ENCODE results near the gene G3BP1.

The G3BP1 gene

GRCh38 chr5:151793358-151793757 lies 21.6 kb downstream of the G3BP1 start:
- Histone ChIP-seq H4K91ac (ENCODE audit: low read length) (no peak overlapping the region), H3K4me2 (ENCODE audit: low read length, poor library complexity, severe bottlenecking) (no peak overlapping the region), H4K8ac (ENCODE audit: low read length) (no peak overlapping the region), H3K18ac (ENCODE audit: low read depth in 1 of 2, low read length in 2 of 2) (no peak overlapping the region), H3K27ac (ENCODE audit: low read length, poor library complexity, severe bottlenecking) (no peak overlapping the region), H3K4ac (ENCODE audit: low read depth in 1 of 2, low read length in 2 of 2) (no peak overlapping the region), H2BK5ac (ENCODE audit: low read depth, low read length, poor library complexity, severe bottlenecking) (no peak overlapping the region), H3K4me1 (ENCODE audit: control insufficient read depth, insufficient read depth, low read depth, low read length) (peaks cover 4% of the 10 kb centered on the region), H3K9ac (ENCODE audit: low read length) (no peak overlapping the region), H3K27me3 (ENCODE audit: control insufficient read depth in 1 of 2, insufficient read depth in 1 of 2, low read length in 2 of 2) (no peaks in the 10 kb centered on the region), H3K36me3 (ENCODE audit: control insufficient read depth in 1 of 2, insufficient read depth in 2 of 2, low read depth in 1 of 2, low read length in 2 of 2) (peaks cover 38 to 99% of the 10 kb centered on the region in 2 experiments), H2BK15ac (ENCODE audit: low read depth, poor library complexity, severe bottlenecking) (no peak overlapping the region), H2AK5ac (ENCODE audit: low read length, severe bottlenecking) (no peak overlapping the region), H3K79me1 (replicated peaks; ENCODE audit: low read length, poor library complexity, severe bottlenecking) (peaks cover 20% of the 10 kb centered on the region), H2BK12ac (ENCODE audit: low read length in 2 of 2) (no peak overlapping the region), H3K4me3 (ENCODE audit: insufficient read depth in 1 of 2, low read depth in 1 of 2, low read length in 2 of 2) (no peak overlapping the region), H2BK120ac (ENCODE audit: low read depth, low read length) (no peak overlapping the region), H3K9me3 (ENCODE audit: control insufficient read depth, low read length) (no peaks in the 10 kb centered on the region), H3K23ac (ENCODE audit: low read length in 2 of 2) (no peak overlapping the region), H2AFZ (ENCODE audit: low read depth, low read length) (no peak overlapping the region), H3K14ac (ENCODE audit: low read length in 2 of 2) (no peak overlapping the region)
- WGBS: 97% methylated on average over 3 of the region's 3 CpGs
- no peak for DNase-seq

GRCh38 chr5:151795426-151795825 lies 23.7 kb downstream of the G3BP1 start:
- H3K4me2 ChIP-seq (ENCODE audit: low read length, poor library complexity, severe bottlenecking): no peak overlapping the region
- peaks cover 15% of the 10 kb centered on the region for H3K79me1 ChIP-seq (replicated peaks; ENCODE audit: low read length, poor library complexity, severe bottlenecking)
- WGBS: no CpG with 5 or more reads among the region's 1 CpG
- no peak overlapping the region for H2AK5ac ChIP-seq (ENCODE audit: low read length, severe bottlenecking)
- no peak overlapping the region for H2AFZ ChIP-seq (ENCODE audit: low read depth, low read length)
- H4K91ac ChIP-seq (ENCODE audit: low read length): no peak overlapping the region
- no peaks in the 10 kb centered on the region for H3K27me3 ChIP-seq (ENCODE audit: control insufficient read depth in 1 of 2, insufficient read depth in 1 of 2, low read length in 2 of 2)
- H3K27ac ChIP-seq (ENCODE audit: low read length, poor library complexity, severe bottlenecking): no peak overlapping the region
- H3K9me3 ChIP-seq (ENCODE audit: control insufficient read depth, low read length): no peaks in the 10 kb centered on the region
- H3K23ac ChIP-seq (ENCODE audit: low read length in 2 of 2): no peak overlapping the region
- H3K18ac ChIP-seq (ENCODE audit: low read depth in 1 of 2, low read length in 2 of 2): no peak overlapping the region
- no peak overlapping the region for H2BK15ac ChIP-seq (ENCODE audit: low read depth, poor library complexity, severe bottlenecking)
- no peak overlapping the region for H4K8ac ChIP-seq (ENCODE audit: low read length)
- no peak overlapping the region for H3K4me3 ChIP-seq (ENCODE audit: insufficient read depth in 1 of 2, low read depth in 1 of 2, low read length in 2 of 2)
- H2BK12ac ChIP-seq (ENCODE audit: low read length in 2 of 2): no peak overlapping the region
- H3K14ac ChIP-seq (ENCODE audit: low read length in 2 of 2): no peak overlapping the region
- H3K9ac ChIP-seq (ENCODE audit: low read length): no peak overlapping the region
- no peak for DNase-seq
- H3K4me1 ChIP-seq (ENCODE audit: control insufficient read depth, insufficient read depth, low read depth, low read length): peaks cover 1% of the 10 kb centered on the region
- no peak overlapping the region for H2BK5ac ChIP-seq (ENCODE audit: low read depth, low read length, poor library complexity, severe bottlenecking)
- H2BK120ac ChIP-seq (ENCODE audit: low read depth, low read length): no peak overlapping the region
- peaks cover 31 to 97% of the 10 kb centered on the region in 2 experiments for H3K36me3 ChIP-seq (ENCODE audit: control insufficient read depth in 1 of 2, insufficient read depth in 2 of 2, low read depth in 1 of 2, low read length in 2 of 2)
- H3K4ac ChIP-seq (ENCODE audit: low read depth in 1 of 2, low read length in 2 of 2): no peak overlapping the region

- H4K91ac ChIP-seq (ENCODE audit: low read length): no peak overlapping the region
Measured at GRCh38 chr5:151798674-151799073, 26.9 kb downstream of the G3BP1 start.

GRCh38 chr5:151799407-151799806 lies 27.7 kb downstream of the G3BP1 start:
- Histone ChIP-seq H3K9ac (ENCODE audit: low read length) (no peak overlapping the region), H4K8ac (ENCODE audit: low read length) (no peak overlapping the region), H2BK15ac (ENCODE audit: low read depth, poor library complexity, severe bottlenecking) (no peak overlapping the region), H3K4me3 (ENCODE audit: insufficient read depth in 1 of 2, low read depth in 1 of 2, low read length in 2 of 2) (no peak overlapping the region), H2BK120ac (ENCODE audit: low read depth, low read length) (no peak overlapping the region), H3K4me1 (ENCODE audit: control insufficient read depth, insufficient read depth, low read depth, low read length) (peaks cover 6% of the 10 kb centered on the region), H3K27me3 (ENCODE audit: control insufficient read depth in 1 of 2, insufficient read depth in 1 of 2, low read length in 2 of 2) (no peaks in the 10 kb centered on the region), H3K18ac (ENCODE audit: low read depth in 1 of 2, low read length in 2 of 2) (no peak overlapping the region), H3K27ac (ENCODE audit: low read length, poor library complexity, severe bottlenecking) (no peak overlapping the region), H3K14ac (ENCODE audit: low read length in 2 of 2) (no peak overlapping the region), H3K36me3 (ENCODE audit: control insufficient read depth in 1 of 2, insufficient read depth in 2 of 2, low read depth in 1 of 2, low read length in 2 of 2) (peaks cover 27 to 95% of the 10 kb centered on the region in 2 experiments), H2AFZ (ENCODE audit: low read depth, low read length) (no peak overlapping the region), H2AK5ac (ENCODE audit: low read length, severe bottlenecking) (no peak overlapping the region), H3K9me3 (ENCODE audit: control insufficient read depth, low read length) (no peaks in the 10 kb centered on the region), H3K4ac (ENCODE audit: low read depth in 1 of 2, low read length in 2 of 2) (no peak overlapping the region), H3K23ac (ENCODE audit: low read length in 2 of 2) (no peak overlapping the region), H4K91ac (ENCODE audit: low read length) (no peak overlapping the region), H3K4me2 (ENCODE audit: low read length, poor library complexity, severe bottlenecking) (no peak overlapping the region), H2BK5ac (ENCODE audit: low read depth, low read length, poor library complexity, severe bottlenecking) (no peak overlapping the region), H2BK12ac (ENCODE audit: low read length in 2 of 2) (no peak overlapping the region), H3K79me1 (replicated peaks; ENCODE audit: low read length, poor library complexity, severe bottlenecking) (peaks cover 7% of the 10 kb centered on the region)
- WGBS: 38% methylated on average over 1 of the region's 3 CpGs
- DNase-seq: peak; percentile 40

More at GRCh38 chr5:151798674-151799073, 26.9 kb downstream of the G3BP1 start:
- H3K27me3 ChIP-seq (ENCODE audit: control insufficient read depth in 1 of 2, insufficient read depth in 1 of 2, low read length in 2 of 2): no peaks in the 10 kb centered on the region
- peaks cover 8% of the 10 kb centered on the region for H3K79me1 ChIP-seq (replicated peaks; ENCODE audit: low read length, poor library complexity, severe bottlenecking)
- H3K27ac ChIP-seq (ENCODE audit: low read length, poor library complexity, severe bottlenecking): no peak overlapping the region
- no peak overlapping the region for H3K23ac ChIP-seq (ENCODE audit: low read length in 2 of 2)
- no peak overlapping the region for H2AK5ac ChIP-seq (ENCODE audit: low read length, severe bottlenecking)
- H3K9ac ChIP-seq (ENCODE audit: low read length): no peak overlapping the region
- no peak overlapping the region for H3K14ac ChIP-seq (ENCODE audit: low read length in 2 of 2)
- no peak overlapping the region for H3K4me2 ChIP-seq (ENCODE audit: low read length, poor library complexity, severe bottlenecking)
- no peak overlapping the region for H4K8ac ChIP-seq (ENCODE audit: low read length)
- 100% methylated on average over 2 of the region's 3 CpGs for WGBS
- no peak overlapping the region for H2BK15ac ChIP-seq (ENCODE audit: low read depth, poor library complexity, severe bottlenecking)
- no peak overlapping the region for H3K4me3 ChIP-seq (ENCODE audit: insufficient read depth in 1 of 2, low read depth in 1 of 2, low read length in 2 of 2)
- H3K36me3 ChIP-seq (ENCODE audit: control insufficient read depth in 1 of 2, insufficient read depth in 2 of 2, low read depth in 1 of 2, low read length in 2 of 2): peaks cover 26 to 95% of the 10 kb centered on the region in 2 experiments
- no peak overlapping the region for H2BK5ac ChIP-seq (ENCODE audit: low read depth, low read length, poor library complexity, severe bottlenecking)
- no peak overlapping the region for H2BK12ac ChIP-seq (ENCODE audit: low read length in 2 of 2)
- no peak overlapping the region for H2BK120ac ChIP-seq (ENCODE audit: low read depth, low read length)
- no peak overlapping the region for H2AFZ ChIP-seq (ENCODE audit: low read depth, low read length)
- no peak overlapping the region for H3K4ac ChIP-seq (ENCODE audit: low read depth in 1 of 2, low read length in 2 of 2)
- no peaks in the 10 kb centered on the region for H3K9me3 ChIP-seq (ENCODE audit: control insufficient read depth, low read length)
- no peak overlapping the region for H3K18ac ChIP-seq (ENCODE audit: low read depth in 1 of 2, low read length in 2 of 2)
- DNase-seq: no peak
- peaks cover 3% of the 10 kb centered on the region for H3K4me1 ChIP-seq (ENCODE audit: control insufficient read depth, insufficient read depth, low read depth, low read length)

All from mesenchymal stem cell (in vitro differentiated cells and primary cell).